ENCODE results near the gene CDH4.

CDH4 gene

GRCh38 chr20:61679473-61679872 lies 427.4 kb downstream of the CDH4 start:
- no peaks in the 10 kb centered on the region for H3K27me3 ChIP-seq
- no peaks in the 10 kb centered on the region for H3K36me3 ChIP-seq
- no peaks in the 10 kb centered on the region for H3K4me1 ChIP-seq (ENCODE audit: control insufficient read depth in 1 of 2, insufficient read depth in 1 of 2, low read depth in 1 of 2, low read length in 1 of 2)
- H3K9me3 ChIP-seq, result no peaks in the 10 kb centered on the region
- TF ChIP-seq CTCF (IDR thresholded peaks at IDR 0.05), result no peak
- H3K27ac ChIP-seq, result no peak overlapping the region
- H3K4me3 ChIP-seq (ENCODE audit: low read depth in 1 of 2, low read length in 1 of 2), result no peak overlapping the region

- no peak overlapping the region for H3K4me3 ChIP-seq (ENCODE audit: low read depth in 1 of 2, low read length in 1 of 2)
- no peak for TF ChIP-seq CTCF (IDR thresholded peaks at IDR 0.05)
- H3K27ac ChIP-seq, result no peak overlapping the region
- no peaks in the 10 kb centered on the region for H3K36me3 ChIP-seq
- H3K4me1 ChIP-seq (ENCODE audit: control insufficient read depth in 1 of 2, insufficient read depth in 1 of 2, low read depth in 1 of 2, low read length in 1 of 2), result no peaks in the 10 kb centered on the region
- no peaks in the 10 kb centered on the region for H3K9me3 ChIP-seq
- no peaks in the 10 kb centered on the region for H3K27me3 ChIP-seq
Observed at GRCh38 chr20:61680096-61680495, 428.0 kb downstream of the CDH4 start.

- TF ChIP-seq CTCF (IDR thresholded peaks at IDR 0.05), result no peak
- H3K27ac ChIP-seq, result no peak overlapping the region
- no peaks in the 10 kb centered on the region for H3K9me3 ChIP-seq
- H3K4me1 ChIP-seq (ENCODE audit: control insufficient read depth in 1 of 2, insufficient read depth in 1 of 2, low read depth in 1 of 2, low read length in 1 of 2), result no peaks in the 10 kb centered on the region
- no peaks in the 10 kb centered on the region for H3K36me3 ChIP-seq
- H3K4me3 ChIP-seq (ENCODE audit: low read depth in 1 of 2, low read length in 1 of 2), result no peak overlapping the region
- no peaks in the 10 kb centered on the region for H3K27me3 ChIP-seq
Observed at GRCh38 chr20:61682114-61682995, 430.3 kb downstream of the CDH4 start.

- Histone ChIP-seq H3K27ac (no peak overlapping the region), H3K4me1 (ENCODE audit: control insufficient read depth in 1 of 2, insufficient read depth in 1 of 2, low read depth in 1 of 2, low read length in 1 of 2) (no peaks in the 10 kb centered on the region), H3K9me3 (no peaks in the 10 kb centered on the region)
Observed at GRCh38 chr20:61682996-61683681, 431.1 kb downstream of the CDH4 start.

GRCh38 chr20:61683721-61684120 lies 431.7 kb downstream of the CDH4 start:
- Histone ChIP-seq H3K27me3 (no peaks in the 10 kb centered on the region), H3K9me3 (no peaks in the 10 kb centered on the region), H3K4me3 (ENCODE audit: low read depth in 1 of 2, low read length in 1 of 2) (no peak overlapping the region), H3K4me1 (ENCODE audit: control insufficient read depth in 1 of 2, insufficient read depth in 1 of 2, low read depth in 1 of 2, low read length in 1 of 2) (no peaks in the 10 kb centered on the region), H3K27ac (no peak overlapping the region), H3K36me3 (no peaks in the 10 kb centered on the region)
- TF ChIP-seq CTCF (IDR thresholded peaks at IDR 0.05), result no peak

More at GRCh38 chr20:61682996-61683681, 431.1 kb downstream of the CDH4 start:
- H3K36me3 ChIP-seq, result no peaks in the 10 kb centered on the region
- H3K27me3 ChIP-seq, result no peaks in the 10 kb centered on the region
- no peak overlapping the region for H3K4me3 ChIP-seq (ENCODE audit: low read depth in 1 of 2, low read length in 1 of 2)
- TF ChIP-seq CTCF (IDR thresholded peaks at IDR 0.05), result no peak
